Neural crest cell (in vitro differentiated cells): ENCODE results near the gene KRTAP10-1. TPM values are rescaled to one million over a fixed set of nuclear protein-coding genes. Genes with fewer than 3 reads are reported as not detected.
A peak's percentile ranks its signal among the peaks of the same experiment; 100 is the strongest.
"Not testable (repeated sequence)": the region's sequence is repeated elsewhere in the genome, so short reads cannot be mapped to it uniquely, and the experiment has no call there.

Source experiments
- DNase-seq: peaks from one replicate; pipeline ENCODE4 v3.0.0; 2021; ENCODE audit warnings: low read depth, mixed read lengths, low spot score
- H3K27ac Mint-ChIP-seq: one replicate; pipeline ENCODE4 v1.8.0; 2021; ENCODE audit warnings: mild to moderate bottlenecking, mixed read lengths; ENCODE audit not compliant: unreplicated experiment
- H3K27me3 Mint-ChIP-seq: 2 replicates; pipeline ENCODE4 v1.8.0; 2021; ENCODE audit warnings: low read depth, mild to moderate bottlenecking, mixed read lengths
- H3K36me3 Mint-ChIP-seq: 2 replicates; pipeline ENCODE4 v1.8.0; 2021; ENCODE audit warnings: low read depth, mild to moderate bottlenecking, mixed read lengths
- H3K4me1 Mint-ChIP-seq: 2 replicates; pipeline ENCODE4 v1.8.0; 2021; ENCODE audit warnings: mixed read lengths
- H3K4me3 Mint-ChIP-seq: one replicate; pipeline ENCODE4 v1.8.0; 2021; ENCODE audit warnings: mild to moderate bottlenecking, mixed read lengths
- H3K9me3 Mint-ChIP-seq: 2 replicates; pipeline ENCODE4 v1.8.0; 2021; ENCODE audit warnings: mixed read lengths
- total RNA-seq: library from RNA; stranded (reverse); gene quantifications from 2 replicates; pipeline ENCODE4 v1.2.1, GENCODE V29; 2021
- TF ChIP-seq, protein P1 (sequence below): fragments of 200-600 bp; sonication (generic); conservative IDR thresholded peaks from 2 replicates; pipeline ENCODE4 v1.5.0; 2021; ENCODE audit warnings: antibody characterized with exemption, mild to moderate bottlenecking

The KRTAP10-1 gene
- total RNA-seq, 1 donor from 2014 or later = not detected

DNA sequence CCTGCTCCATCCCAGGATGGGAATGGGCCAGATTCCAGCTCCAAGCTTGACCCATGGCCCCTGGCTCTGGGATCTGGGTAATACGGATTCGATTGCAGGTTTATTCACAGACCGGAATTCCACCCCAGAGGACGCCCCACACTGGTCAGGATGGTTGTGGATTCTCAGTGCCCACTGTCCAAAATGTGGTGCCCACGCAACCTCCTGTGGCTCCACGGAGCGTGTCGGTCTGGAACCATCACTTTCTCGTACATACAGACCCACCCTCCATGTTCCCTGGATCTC, 31.6 kb downstream of the KRTAP10-1 start:
- Mint-ChIP-seq H3K27me3 (no peaks in the 10 kb centered on the region), H3K4me1 (peaks cover 11% of the 10 kb centered on the region), H3K9me3 (no peaks in the 10 kb centered on the region), H3K36me3 (no peaks in the 10 kb centered on the region), H3K27ac (no peak overlapping the region), H3K4me3 (no peak overlapping the region)
- no peak for DNase-seq
- TF ChIP-seq, protein P1, sequence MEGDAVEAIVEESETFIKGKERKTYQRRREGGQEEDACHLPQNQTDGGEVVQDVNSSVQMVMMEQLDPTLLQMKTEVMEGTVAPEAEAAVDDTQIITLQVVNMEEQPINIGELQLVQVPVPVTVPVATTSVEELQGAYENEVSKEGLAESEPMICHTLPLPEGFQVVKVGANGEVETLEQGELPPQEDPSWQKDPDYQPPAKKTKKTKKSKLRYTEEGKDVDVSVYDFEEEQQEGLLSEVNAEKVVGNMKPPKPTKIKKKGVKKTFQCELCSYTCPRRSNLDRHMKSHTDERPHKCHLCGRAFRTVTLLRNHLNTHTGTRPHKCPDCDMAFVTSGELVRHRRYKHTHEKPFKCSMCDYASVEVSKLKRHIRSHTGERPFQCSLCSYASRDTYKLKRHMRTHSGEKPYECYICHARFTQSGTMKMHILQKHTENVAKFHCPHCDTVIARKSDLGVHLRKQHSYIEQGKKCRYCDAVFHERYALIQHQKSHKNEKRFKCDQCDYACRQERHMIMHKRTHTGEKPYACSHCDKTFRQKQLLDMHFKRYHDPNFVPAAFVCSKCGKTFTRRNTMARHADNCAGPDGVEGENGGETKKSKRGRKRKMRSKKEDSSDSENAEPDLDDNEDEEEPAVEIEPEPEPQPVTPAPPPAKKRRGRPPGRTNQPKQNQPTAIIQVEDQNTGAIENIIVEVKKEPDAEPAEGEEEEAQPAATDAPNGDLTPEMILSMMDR = no peak

DNA sequence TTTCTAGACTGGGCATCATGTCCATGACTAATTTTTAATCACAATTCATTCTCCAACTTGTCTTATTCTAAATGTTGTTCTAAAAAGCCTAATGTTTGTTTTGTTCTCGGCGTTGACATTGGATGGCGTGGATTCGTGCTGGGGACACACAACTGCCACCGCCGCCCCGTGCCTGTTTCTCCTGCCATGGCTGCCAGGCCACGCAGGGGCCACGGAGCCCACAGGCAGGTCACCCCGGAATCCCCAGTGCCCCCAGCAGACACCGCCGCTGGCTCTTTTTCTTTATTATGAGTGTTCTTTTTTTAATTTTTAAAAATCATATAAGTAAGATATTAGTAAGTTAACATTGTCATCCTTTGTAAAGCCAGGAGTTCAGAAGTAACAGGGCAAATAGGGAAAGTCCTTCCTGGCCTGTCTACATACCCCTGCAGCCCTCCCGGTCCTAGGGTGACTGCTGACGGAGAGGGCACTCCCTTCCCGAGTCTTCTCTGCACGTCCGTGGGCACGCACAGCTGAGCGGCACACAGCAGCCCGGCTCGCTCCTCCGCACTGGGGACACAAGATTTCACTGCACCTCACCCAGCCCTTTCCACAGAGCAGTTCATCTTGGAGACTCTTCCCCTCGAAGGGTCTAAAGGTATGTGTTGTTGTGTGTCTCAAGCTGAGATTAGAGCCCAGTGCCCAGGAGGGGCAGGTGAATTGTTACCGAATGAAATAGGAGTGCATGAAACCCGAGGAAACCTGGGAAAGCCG, 32.1 kb downstream of the KRTAP10-1 start:
- Mint-ChIP-seq H3K36me3 (no peaks in the 10 kb centered on the region), H3K4me3 (no peak overlapping the region), H3K9me3 (no peaks in the 10 kb centered on the region), H3K27ac (no peak overlapping the region), H3K27me3 (no peaks in the 10 kb centered on the region), H3K4me1 (peaks cover 11% of the 10 kb centered on the region)
- no peak for DNase-seq
- TF ChIP-seq, protein P1 = no peak

- Mint-ChIP-seq H3K36me3 (no peaks in the 10 kb centered on the region), H3K4me1 (peaks cover 11% of the 10 kb centered on the region), H3K27me3 (no peaks in the 10 kb centered on the region), H3K4me3 (peak overlapping the region; percentile 48), H3K9me3 (no peaks in the 10 kb centered on the region), H3K27ac (peak overlapping the region; percentile 86)
- TF ChIP-seq, protein P1 = no peak
- DNase-seq = no peak
Measured at GRCh38 chr21:44506279-44507255, 33.4 kb downstream of the KRTAP10-1 start.

DNA sequence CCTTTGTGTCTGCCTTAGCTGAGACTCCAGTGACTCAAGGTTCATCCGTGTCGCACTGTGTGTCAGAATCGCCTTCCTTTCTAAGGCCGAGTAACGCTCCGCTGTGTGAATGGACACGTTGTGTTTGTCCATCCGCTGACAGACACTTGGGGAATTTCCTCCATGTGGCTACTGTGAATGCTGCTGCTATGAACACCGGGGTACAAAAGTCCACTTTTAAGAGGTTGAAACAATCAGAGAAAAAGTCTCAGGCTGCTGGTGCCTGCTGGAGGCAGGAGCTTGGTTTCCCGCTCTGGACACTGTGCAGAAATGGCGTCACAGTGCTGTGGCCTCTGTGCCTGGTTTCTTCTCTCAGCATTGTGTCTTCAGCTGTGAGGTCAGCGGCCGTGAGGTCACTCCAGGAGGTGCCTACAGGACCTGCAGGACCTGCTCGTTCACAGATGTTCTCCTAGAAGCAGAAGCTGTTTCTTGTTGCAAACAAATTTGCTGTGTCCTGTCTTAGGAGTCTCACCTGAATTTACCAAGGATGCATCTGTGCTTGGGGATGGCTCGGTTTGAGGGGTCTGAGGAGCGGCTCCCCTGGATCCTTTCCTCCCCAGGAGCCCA, 34.2 kb downstream of the KRTAP10-1 start:
- Mint-ChIP-seq H3K36me3 (no peaks in the 10 kb centered on the region), H3K27me3 (no peaks in the 10 kb centered on the region), H3K27ac (peak overlapping the region; percentile 86), H3K4me3 (peak overlapping the region; percentile 56), H3K9me3 (no peaks in the 10 kb centered on the region), H3K4me1 (peaks cover 11% of the 10 kb centered on the region)
- DNase-seq = peak; percentile 32
- TF ChIP-seq, protein P1 = no peak

DNA sequence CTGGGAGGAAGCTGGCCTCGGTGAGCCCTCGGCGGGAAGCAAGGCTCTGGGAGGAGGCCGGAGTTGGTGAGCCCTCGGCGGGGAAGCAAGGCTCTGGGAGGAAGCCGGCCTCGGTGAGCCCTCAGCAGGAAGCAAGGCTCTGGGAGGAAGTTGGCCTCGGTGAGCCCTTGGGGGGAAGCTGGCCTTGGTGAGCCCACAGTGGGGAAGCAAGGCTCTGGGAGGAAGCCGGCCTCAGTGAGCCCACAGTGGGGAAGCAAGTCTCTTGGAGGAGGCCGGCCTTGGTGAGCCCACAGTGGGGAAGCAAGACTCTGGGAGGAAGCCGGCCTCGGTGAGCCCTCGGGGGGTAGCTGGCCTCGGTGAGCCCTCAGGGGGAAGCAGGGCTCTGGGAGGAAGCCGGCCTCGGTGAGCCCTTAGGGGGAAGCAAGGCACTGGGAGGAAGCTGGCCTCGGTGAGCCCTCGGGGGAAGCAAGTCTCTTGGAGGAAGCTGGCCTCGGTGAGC, 36.0 kb downstream of the KRTAP10-1 start:
- no peaks in the 10 kb centered on the region for H3K36me3 Mint-ChIP-seq
- no peaks in the 10 kb centered on the region for H3K9me3 Mint-ChIP-seq
- H3K4me1 Mint-ChIP-seq = peaks cover 11% of the 10 kb centered on the region
- H3K27me3 Mint-ChIP-seq = no peaks in the 10 kb centered on the region
- TF ChIP-seq, protein P1 = no peak
- H3K27ac Mint-ChIP-seq = peak overlapping the region; percentile 27
- no peak overlapping the region for H3K4me3 Mint-ChIP-seq
- DNase-seq = no peak

DNA sequence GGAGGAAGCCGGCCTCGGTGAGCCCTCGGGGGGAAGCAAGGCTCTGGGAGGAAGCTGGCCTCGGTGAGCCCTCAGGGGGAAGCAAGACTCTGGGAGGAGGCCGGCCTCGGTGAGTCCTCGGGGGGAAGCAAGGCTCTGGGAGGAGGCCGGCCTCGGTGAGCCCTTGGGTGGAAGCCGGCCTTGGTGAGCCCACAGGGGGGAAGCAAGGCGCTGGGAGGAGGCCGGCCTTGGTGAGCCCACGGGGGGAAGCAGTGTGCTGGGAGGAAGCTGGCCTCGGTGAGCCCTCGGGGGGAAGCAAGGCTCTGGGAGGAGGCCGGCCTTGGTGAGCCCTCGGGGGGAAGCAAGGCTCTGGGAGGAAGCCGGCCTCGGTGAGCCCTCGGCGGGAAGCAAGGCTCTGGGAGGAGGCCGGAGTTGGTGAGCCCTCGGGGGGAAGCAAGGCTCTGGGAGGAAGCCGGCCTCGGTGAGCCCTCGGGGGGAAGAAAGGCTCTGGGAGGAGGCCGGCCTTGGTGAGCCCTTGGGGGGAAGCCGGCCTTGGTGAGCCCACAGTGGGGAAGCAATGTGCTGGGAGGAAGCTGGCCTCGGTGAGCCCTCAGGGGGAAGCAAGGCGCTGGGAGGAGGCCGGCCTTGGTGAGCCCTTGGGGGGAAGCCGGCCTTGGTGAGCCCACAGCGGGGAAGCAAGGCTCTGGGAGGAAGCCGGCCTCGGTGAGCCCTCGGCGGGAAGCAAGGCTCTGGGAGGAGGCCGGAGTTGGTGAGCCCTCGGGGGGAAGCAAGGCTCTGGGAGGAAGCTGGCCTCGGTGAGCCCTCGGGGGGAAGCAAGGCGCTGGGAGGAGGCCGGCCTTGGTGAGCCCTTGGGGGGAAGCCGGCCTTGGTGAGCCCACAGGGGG, 36.7 kb downstream of the KRTAP10-1 start:
- not testable (repeated sequence) for H3K36me3 Mint-ChIP-seq

More for the DNA sequence above, 36.7 kb downstream of the KRTAP10-1 start:
- H3K27ac Mint-ChIP-seq = peak overlapping the region; percentile 27
- not testable (repeated sequence) for DNase-seq, H3K4me3 Mint-ChIP-seq, H3K27me3 Mint-ChIP-seq, H3K9me3 Mint-ChIP-seq
- H3K4me1 Mint-ChIP-seq = peaks cover 11% of the 10 kb centered on the region
